SU-DHL-6 (cell line): ENCODE results near the gene ZNF25.
"Not testable (repeated sequence)": the region's sequence is repeated elsewhere in the genome, so short reads cannot be mapped to it uniquely, and the experiment has no call there.

ENCODE experiments used
- H2AFZ ChIP-seq: fragments of 200-600 bp; sonication (generic); 2 replicates; pipeline ENCODE4 v1.6.1; 2014; ENCODE audit warnings: low read depth, mild to moderate bottlenecking, moderate library complexity, mixed read lengths, antibody characterized with exemption, low read length; ENCODE audit not compliant: severe bottlenecking
- H3F3A ChIP-seq: fragments of 200-600 bp; shearing (Covaris generic); 2 replicates; pipeline ENCODE4 v1.6.0; 2016; ENCODE audit warnings: antibody characterized with exemption, mild to moderate bottlenecking; ENCODE audit not compliant: insufficient read depth
- H3K27ac ChIP-seq: fragments of 200-600 bp; sonication (generic); 2 replicates; pipeline ENCODE4 v1.5.1; 2016; ENCODE audit warnings: low read depth, mild to moderate bottlenecking, low read length, moderate library complexity, mixed read lengths
- H3K27me3 ChIP-seq: fragments of 200-600 bp; sonication (generic), shearing (Covaris generic); 2 replicates; pipeline ENCODE4 v1.6.0; 2014; ENCODE audit warnings: mild to moderate bottlenecking, low read length
- H3K36me3 ChIP-seq: fragments of 200-600 bp; sonication (generic); 2 replicates; pipeline ENCODE4 v1.6.1; 2014; ENCODE audit warnings: mild to moderate bottlenecking, low read length, mixed read lengths
- H3K4me2 ChIP-seq: fragments of 300-600, 200-600 bp; shearing (Covaris generic), sonication (generic); 2 replicates; pipeline ENCODE4 v1.6.0; 2014; ENCODE audit warnings: low read length, low read depth, mild to moderate bottlenecking; ENCODE audit not compliant: poor library complexity, severe bottlenecking
- H3K4me3 ChIP-seq: fragments of 200-600 bp; sonication (generic); 2 replicates; pipeline ENCODE4 v1.5.1; 2014; ENCODE audit warnings: antibody characterized with exemption, low read length, mild to moderate bottlenecking, mixed read lengths; ENCODE audit not compliant: insufficient read depth, poor library complexity, severe bottlenecking
- H3K79me2 ChIP-seq: fragments of 200-600 bp; sonication (generic); 2 replicates; pipeline ENCODE4 v1.6.1; 2014; ENCODE audit warnings: mild to moderate bottlenecking, low read length, moderate library complexity; ENCODE audit not compliant: insufficient read depth
- H3K9ac ChIP-seq: fragments of 200-600 bp; sonication (generic); 2 replicates; pipeline ENCODE4 v1.7.0; 2014; ENCODE audit warnings: mild to moderate bottlenecking, low read length
- H3K9me2 ChIP-seq: fragments of 200-600 bp; sonication (generic); replicated peaks from 2 replicates; pipeline ENCODE4 v1.6.1; 2014; ENCODE audit warnings: low read length; ENCODE audit not compliant: insufficient read depth
- H3K9me3 ChIP-seq: fragments of 200-600 bp; sonication (generic); 2 replicates; pipeline ENCODE4 v1.6.1; 2014; ENCODE audit warnings: low read length, mixed read lengths; ENCODE audit not compliant: insufficient read depth
- H4K20me1 ChIP-seq: fragments of 200-600 bp; sonication (generic); 2 replicates; pipeline ENCODE4 v1.6.1; 2014; ENCODE audit warnings: low read depth, mild to moderate bottlenecking, antibody characterized with exemption, low read length, moderate library complexity, mixed read lengths
- EZH2phosphoT487 ChIP-seq: fragments of 200-600 bp; sonication (generic), shearing (Covaris generic); conservative IDR thresholded peaks from 2 replicates; pipeline ENCODE4 v1.6.1; 2018; ENCODE audit warnings: mild to moderate bottlenecking, antibody characterized with exemption, low read length, moderate library complexity, mixed read lengths
- TF ChIP-seq, protein P1 (sequence below): fragments of 200-600 bp; sonication (generic); IDR thresholded peaks from one replicate; pipeline ENCODE4 v1.5.1; 2017; ENCODE audit warnings: antibody characterized with exemption, mild to moderate bottlenecking, low read length, moderate library complexity; ENCODE audit not compliant: insufficient read depth, poor library complexity, severe bottlenecking

The ZNF25 gene

DNA sequence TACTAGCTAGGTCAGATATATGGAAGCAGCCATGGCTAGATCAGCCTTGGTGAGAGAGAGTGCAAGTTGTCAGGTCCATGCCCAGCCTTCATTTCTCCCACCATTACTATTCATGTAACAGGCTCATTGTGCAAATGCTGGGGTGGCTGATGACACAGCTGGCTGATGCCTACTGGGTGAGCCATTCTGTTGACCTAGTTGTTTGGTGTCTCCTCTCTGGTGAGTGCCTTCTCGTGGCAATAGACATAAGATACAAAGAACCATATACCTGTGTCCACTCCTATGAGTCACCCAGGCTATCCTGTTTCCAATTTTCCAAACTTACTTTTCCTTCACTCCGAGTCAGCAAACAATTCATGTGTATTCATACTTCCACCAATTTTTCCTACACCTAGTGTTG is 46.0 kb downstream of the ZNF25 start:
- H2AFZ ChIP-seq = no peak overlapping the region
- H3K27me3 ChIP-seq = no peaks in the 10 kb centered on the region
- H3K27ac ChIP-seq = no peak overlapping the region
- H3F3A ChIP-seq = no peaks in the 10 kb centered on the region
- H3K9me2 ChIP-seq = no peaks in the 10 kb centered on the region
- no peaks in the 10 kb centered on the region for H3K36me3 ChIP-seq
- no peaks in the 10 kb centered on the region for H4K20me1 ChIP-seq
- H3K9ac ChIP-seq = no peak overlapping the region
- no peak for TF ChIP-seq EZH2phosphoT487
- TF ChIP-seq, protein P1, sequence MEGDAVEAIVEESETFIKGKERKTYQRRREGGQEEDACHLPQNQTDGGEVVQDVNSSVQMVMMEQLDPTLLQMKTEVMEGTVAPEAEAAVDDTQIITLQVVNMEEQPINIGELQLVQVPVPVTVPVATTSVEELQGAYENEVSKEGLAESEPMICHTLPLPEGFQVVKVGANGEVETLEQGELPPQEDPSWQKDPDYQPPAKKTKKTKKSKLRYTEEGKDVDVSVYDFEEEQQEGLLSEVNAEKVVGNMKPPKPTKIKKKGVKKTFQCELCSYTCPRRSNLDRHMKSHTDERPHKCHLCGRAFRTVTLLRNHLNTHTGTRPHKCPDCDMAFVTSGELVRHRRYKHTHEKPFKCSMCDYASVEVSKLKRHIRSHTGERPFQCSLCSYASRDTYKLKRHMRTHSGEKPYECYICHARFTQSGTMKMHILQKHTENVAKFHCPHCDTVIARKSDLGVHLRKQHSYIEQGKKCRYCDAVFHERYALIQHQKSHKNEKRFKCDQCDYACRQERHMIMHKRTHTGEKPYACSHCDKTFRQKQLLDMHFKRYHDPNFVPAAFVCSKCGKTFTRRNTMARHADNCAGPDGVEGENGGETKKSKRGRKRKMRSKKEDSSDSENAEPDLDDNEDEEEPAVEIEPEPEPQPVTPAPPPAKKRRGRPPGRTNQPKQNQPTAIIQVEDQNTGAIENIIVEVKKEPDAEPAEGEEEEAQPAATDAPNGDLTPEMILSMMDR = no peak
- H3K4me2 ChIP-seq = no peak overlapping the region
- H3K4me3 ChIP-seq = no peak overlapping the region
- no peaks in the 10 kb centered on the region for H3K9me3 ChIP-seq
- no peaks in the 10 kb centered on the region for H3K79me2 ChIP-seq

DNA sequence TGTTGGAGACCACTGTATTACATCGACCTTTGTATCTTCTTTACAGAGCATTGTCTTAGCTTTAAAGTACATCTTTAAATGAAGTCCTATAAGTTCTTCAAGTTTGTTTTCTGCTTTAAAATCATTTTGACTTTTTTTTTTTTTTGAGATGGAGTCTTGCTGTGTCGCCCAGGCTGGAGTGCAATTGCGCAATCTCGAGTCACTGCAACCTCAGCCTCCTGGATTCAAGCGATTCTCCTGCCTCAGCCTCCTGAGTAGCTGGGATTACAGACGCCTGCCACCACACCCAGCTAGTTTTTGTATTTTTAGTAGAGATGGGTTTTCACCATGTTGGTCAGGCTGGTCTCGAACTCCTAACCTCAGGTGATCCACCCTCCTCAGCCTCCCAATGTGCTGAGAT is 68.3 kb downstream of the ZNF25 start:
- not testable (repeated sequence) for H3K9me3 ChIP-seq, H3K9ac ChIP-seq, H3K27me3 ChIP-seq, H3K9me2 ChIP-seq, H3K27ac ChIP-seq, H3K4me2 ChIP-seq, H3K36me3 ChIP-seq, H3K4me3 ChIP-seq, H3F3A ChIP-seq, H4K20me1 ChIP-seq, H2AFZ ChIP-seq, H3K79me2 ChIP-seq

GRCh38 chr10:37906382-37906781 is 70.1 kb downstream of the ZNF25 start:
- Histone ChIP-seq H3K27me3 (no peaks in the 10 kb centered on the region), H3K9ac (no peak overlapping the region), H4K20me1 (no peaks in the 10 kb centered on the region), H3K36me3 (no peaks in the 10 kb centered on the region), H3K9me3 (no peaks in the 10 kb centered on the region), H3F3A (no peaks in the 10 kb centered on the region), H3K9me2 (no peaks in the 10 kb centered on the region), H3K79me2 (no peaks in the 10 kb centered on the region), H3K4me3 (no peak overlapping the region), H3K4me2 (no peak overlapping the region), H3K27ac (no peak overlapping the region), H2AFZ (no peak overlapping the region)
- no peak for TF ChIP-seq EZH2phosphoT487
- TF ChIP-seq, protein P1 = no peak
